Thymus (tissue), 11 donors: Measurements from ENCODE around the gene CNRIP1. TPM values are rescaled to one million over a fixed set of nuclear protein-coding genes. Genes with fewer than 3 reads are reported as not detected.
"Not testable (repeated sequence)": the region's sequence is repeated elsewhere in the genome, so short reads cannot be mapped to it uniquely, and the experiment has no call there.

ENCODE experiments used
- DNase-seq, 9 donors: peaks; one replicate each; pipeline ENCODE4 v3.0.0-alpha.2; 2013; ENCODE audit warnings: low spot score in 9 of 9, low read depth in 6 of 9, missing footprints in 1 of 9
- H3K27ac ChIP-seq, 2 donors: one replicate each; pipeline ENCODE4 v1.5.1; 2013; ENCODE audit warnings: control low read depth in 1 of 2, low read depth in 1 of 2, low read length in 1 of 2, mild to moderate bottlenecking in 1 of 2, moderate library complexity in 1 of 2
- H3K27me3 ChIP-seq, 2 donors: one replicate each; pipeline ENCODE4 v1.5.1; 2013; ENCODE audit warnings: low read length in 1 of 2; ENCODE audit not compliant: control insufficient read depth in 2 of 2, insufficient read depth in 1 of 2
- H3K36me3 ChIP-seq, 2 donors: one replicate each; pipeline ENCODE4 v1.5.1; 2013; ENCODE audit warnings: low read length in 1 of 2, mild to moderate bottlenecking in 1 of 2, moderate library complexity in 1 of 2; ENCODE audit not compliant: control insufficient read depth in 2 of 2, insufficient read depth in 2 of 2
- H3K4me1 ChIP-seq, 2 donors: one replicate each; pipeline ENCODE4 v1.5.1; 2013; ENCODE audit warnings: low read length in 2 of 2; ENCODE audit not compliant: control insufficient read depth in 2 of 2, insufficient read depth in 2 of 2
- H3K4me3 ChIP-seq, 2 donors: one replicate each; pipeline ENCODE4 v1.5.1; 2013; ENCODE audit warnings: low read length in 2 of 2, control low read depth in 1 of 2, mild to moderate bottlenecking in 1 of 2
- H3K9me3 ChIP-seq, 2 donors: one replicate each; pipeline ENCODE4 v1.5.1; 2013; ENCODE audit warnings: low read length in 1 of 2, mild to moderate bottlenecking in 1 of 2; ENCODE audit not compliant: control insufficient read depth in 2 of 2, insufficient read depth in 1 of 2
- WGBS: extraction: QIAGEN DNeasy Blood & Tissue Kit; methylation state at CpG from one replicate; pipeline ENCODE4 v1.1.7; 2013; 5-methylcytosine and 5-hydroxymethylcytosine counted together
- polyA plus RNA-seq: library from polyadenylated mRNA; stranded (reverse); fragments of 200-250 nt; gene quantifications from one replicate; pipeline ENCODE4 v1.2.3, GENCODE V29; 2013
- total RNA-seq: library from RNA; stranded (reverse); fragments of 120-200 nt; gene quantifications from one replicate; pipeline ENCODE4 v1.2.4, GENCODE V29; 2013
- donor health status: healthy.

CNRIP1 gene
- total and polyA plus RNA-seq, 2 donors: 3.8 to 10.3 TPM

- H3K36me3 ChIP-seq: no peaks in the 10 kb centered on the region
- DNase-seq: no peak
- no peak overlapping the region for H3K27ac ChIP-seq
- H3K4me3 ChIP-seq: no peak overlapping the region
- no peaks in the 10 kb centered on the region for H3K4me1 ChIP-seq
- no peaks in the 10 kb centered on the region for H3K27me3 ChIP-seq
- H3K9me3 ChIP-seq: no peaks in the 10 kb centered on the region
- 87% methylated on average over 5 of the region's 5 CpGs for WGBS
Measured at GRCh38 chr2:68328901-68329300, 9.2 kb upstream of the CNRIP1 start.

GRCh38 chr2:68325056-68325455 is 5.3 kb upstream of the CNRIP1 start:
- Histone ChIP-seq H3K36me3 (no peaks in the 10 kb centered on the region), H3K4me1 (peaks cover 0 to 4% of the 10 kb centered on the region in 2 donors), H3K9me3 (no peaks in the 10 kb centered on the region), H3K27me3 (peaks cover 4 to 21% of the 10 kb centered on the region in 2 donors), H3K4me3 (no peak overlapping the region), H3K27ac (no peak overlapping the region)
- no peak for DNase-seq
- 95% methylated on average over 3 of the region's 3 CpGs for WGBS

- peaks cover 3 to 12% of the 10 kb centered on the region in 2 donors for H3K4me1 ChIP-seq
- H3K4me3 ChIP-seq: peak overlapping the region; percentile 40 to 46
- WGBS: 15% methylated on average over 11 of the region's 11 CpGs
- H3K27ac ChIP-seq: no peak overlapping the region
- DNase-seq: no peak
- no peaks in the 10 kb centered on the region for H3K36me3 ChIP-seq
- H3K27me3 ChIP-seq: peaks cover 24 to 54% of the 10 kb centered on the region in 2 donors
- H3K9me3 ChIP-seq: peaks cover 0 to 3% of the 10 kb centered on the region in 2 donors
Measured at GRCh38 chr2:68320118-68320641, 431 bp upstream of the CNRIP1 start.

GRCh38 chr2:68318914-68319397 is 793 bp downstream of the CNRIP1 start:
- Histone ChIP-seq H3K27ac (peak overlapping the region; percentile 59 to 73), H3K27me3 (peaks cover 24 to 54% of the 10 kb centered on the region in 2 donors), H3K4me3 (peak overlapping the region; percentile 40 to 46), H3K36me3 (no peaks in the 10 kb centered on the region), H3K4me1 (peaks cover 3 to 12% of the 10 kb centered on the region in 2 donors), H3K9me3 (peaks cover 0 to 3% of the 10 kb centered on the region in 2 donors)
- DNase-seq: no peak
- 7% methylated on average over 27 of the region's 27 CpGs for WGBS

- DNase-seq: no peak
- H3K36me3 ChIP-seq: no peaks in the 10 kb centered on the region
Measured at GRCh38 chr2:68317971-68318913, 1.5 kb downstream of the CNRIP1 start.

GRCh38 chr2:68316111-68316510 is 3.6 kb downstream of the CNRIP1 start:
- WGBS: 78% methylated on average over 2 of the region's 2 CpGs
- no peak for DNase-seq
- Histone ChIP-seq H3K4me3 (no peak overlapping the region), H3K4me1 (peaks cover 3 to 12% of the 10 kb centered on the region in 2 donors), H3K27ac (no peak overlapping the region), H3K27me3 (peaks cover 24 to 44% of the 10 kb centered on the region in 2 donors), H3K36me3 (no peaks in the 10 kb centered on the region), H3K9me3 (peaks cover 0 to 3% of the 10 kb centered on the region in 2 donors)

More at GRCh38 chr2:68317971-68318913, 1.5 kb downstream of the CNRIP1 start:
- peaks cover 0 to 3% of the 10 kb centered on the region in 2 donors for H3K9me3 ChIP-seq
- H3K4me1 ChIP-seq: peaks cover 3 to 12% of the 10 kb centered on the region in 2 donors
- no peak overlapping the region for H3K27ac ChIP-seq
- peak overlapping the region; percentile 40 to 46 for H3K4me3 ChIP-seq
- H3K27me3 ChIP-seq: peaks cover 24 to 54% of the 10 kb centered on the region in 2 donors
- 78% methylated on average over 27 of the region's 27 CpGs for WGBS

- no peak for DNase-seq
- Histone ChIP-seq H3K27ac (no peak overlapping the region), H3K27me3 (no peaks in the 10 kb centered on the region), H3K36me3 (no peaks in the 10 kb centered on the region), H3K4me3 (no peak overlapping the region), H3K4me1 (no peaks in the 10 kb centered on the region), H3K9me3 (no peaks in the 10 kb centered on the region)
Measured at GRCh38 chr2:68311033-68311432, 8.7 kb downstream of the CNRIP1 start.

GRCh38 chr2:68309426-68309825 is 10.3 kb downstream of the CNRIP1 start:
- no peak for DNase-seq
- no peaks in the 10 kb centered on the region for H3K36me3 ChIP-seq
- H3K4me1 ChIP-seq: no peaks in the 10 kb centered on the region
- H3K27ac ChIP-seq: no peak overlapping the region
- H3K27me3 ChIP-seq: no peaks in the 10 kb centered on the region
- H3K9me3 ChIP-seq: no peaks in the 10 kb centered on the region
- no peak overlapping the region for H3K4me3 ChIP-seq

- H3K27me3 ChIP-seq, H3K4me3 ChIP-seq, H3K4me1 ChIP-seq, H3K36me3 ChIP-seq, DNase-seq, H3K9me3 ChIP-seq, H3K27ac ChIP-seq: not testable (repeated sequence)
- 96% methylated on average over 1 of the region's 1 CpG for WGBS
Measured at GRCh38 chr2:68303902-68304272, 15.9 kb downstream of the CNRIP1 start.
